H1 (cell line): ENCODE data around the gene C12orf43. TPM values are rescaled to one million over a fixed set of nuclear protein-coding genes. Genes with fewer than 3 reads are reported as not detected.

Source experiments
- CTCF ChIA-PET: fragments of 300-600 bp; sonication (Branson Sonifier 250); formaldehyde crosslinking; loops from one replicate; lab custom pipeline; 2021; ENCODE audit not compliant: partially characterized antibody; lab: Charles Lee
- POLR2A ChIA-PET: fragments of 300-600 bp; sonication (Branson Sonifier 250); formaldehyde crosslinking; loops from one replicate; lab custom pipeline; 2021; ENCODE audit warnings: inconsistent platforms; ENCODE audit not compliant: partially characterized antibody; lab: Charles Lee
- DNase-seq, 2 experiments: peaks; one replicate each; pipeline versions ENCODE4 v3.0.0 to v3.0.0-alpha.2; 2010 to 2022; ENCODE audit warnings: low spot score in 2 of 2, low read depth in 1 of 2, mixed read lengths in 1 of 2
- FAIRE-seq: peaks from 2 replicates; lab custom pipeline; 2011; peaks lifted over from hg19 to GRCh38; lab: Jason Lieb, UNC
- H2AFZ ChIP-seq: 2 replicates; pipeline ENCODE4 v1.8.1; 2012; ENCODE audit warnings: low read length, inconsistent platforms
- H2AK5ac ChIP-seq: 2 replicates; pipeline ENCODE4 v1.6.1; 2013; ENCODE audit warnings: low read depth, low read length
- H2BK120ac ChIP-seq: replicated peaks from 2 replicates; pipeline ENCODE3; 2013; ENCODE audit warnings: low read depth, low read length, inconsistent platforms
- H2BK12ac ChIP-seq: 2 replicates; pipeline ENCODE4 v1.6.1; 2013; ENCODE audit warnings: low read depth, low read length
- H2BK15ac ChIP-seq: 2 replicates; pipeline ENCODE4 v1.6.1; 2013; ENCODE audit warnings: low read length
- H2BK20ac ChIP-seq: 2 replicates; pipeline ENCODE4 v1.6.1; 2013; ENCODE audit warnings: low read length
- H2BK5ac ChIP-seq: 2 replicates; pipeline ENCODE4 v1.6.1; 2013; ENCODE audit warnings: low read depth, low read length
- H3K14ac ChIP-seq: 2 replicates; pipeline ENCODE4 v1.6.1; 2013; ENCODE audit warnings: inconsistent platforms; ENCODE audit not compliant: insufficient read length
- H3K18ac ChIP-seq: 2 replicates; pipeline ENCODE4 v1.6.1; 2013; ENCODE audit warnings: low read length; ENCODE audit errors: extremely low read depth
- H3K23ac ChIP-seq: 2 replicates; pipeline ENCODE4 v1.6.1; 2013; ENCODE audit warnings: inconsistent platforms; ENCODE audit not compliant: insufficient read length
- H3K23me2 ChIP-seq: 2 replicates; pipeline ENCODE4 v1.6.1; 2013; ENCODE audit warnings: low read depth, low read length
- H3K27ac ChIP-seq: 2 replicates; pipeline ENCODE4 v1.6.1; 2011; ENCODE audit warnings: low read depth, low read length, inconsistent platforms
- H3K27me3 ChIP-seq, 4 experiments: replicated peaks in 1 of 4; 1 replicate in 1 of 4; 2 replicates in 3 of 4; pipeline versions ENCODE4 v1.6.1 to v1.8.1; 2011 to 2013; ENCODE audit warnings: low read length in 3 of 4, mild to moderate bottlenecking in 3 of 4, inconsistent platforms in 2 of 4, mixed read lengths in 2 of 4, moderate library complexity in 1 of 4; ENCODE audit not compliant: control insufficient read depth in 3 of 4, insufficient read depth in 3 of 4; ENCODE audit errors: extremely low read depth in 1 of 4
- H3K36me3 ChIP-seq, 4 experiments: 2 replicates each; pipeline versions ENCODE4 v1.6.1 to v1.8.1; 2011 to 2013; ENCODE audit warnings: mild to moderate bottlenecking in 4 of 4, low read length in 3 of 4, moderate library complexity in 2 of 4, control low read depth in 1 of 4, inconsistent platforms in 1 of 4; ENCODE audit not compliant: insufficient read depth in 4 of 4, control insufficient read depth in 2 of 4
- H3K4ac ChIP-seq: replicated peaks from 2 replicates; pipeline ENCODE3; 2013; ENCODE audit warnings: low read length, low read depth, mixed read lengths, inconsistent platforms; ENCODE audit not compliant: insufficient read length
- H3K4me1 ChIP-seq, 4 experiments: replicated peaks in 1 of 4; 1 replicate in 1 of 4; 2 replicates in 3 of 4; pipeline versions ENCODE4 v1.6.1 to v1.8.1; 2011 to 2013; ENCODE audit warnings: low read length in 3 of 4, inconsistent platforms in 2 of 4, mixed read lengths in 1 of 4; ENCODE audit not compliant: insufficient read depth in 4 of 4, control insufficient read depth in 3 of 4
- H3K4me2 ChIP-seq, 2 experiments: 2 replicates each; pipeline versions ENCODE4 v1.6.1 to v1.8.1; 2011 to 2013; ENCODE audit warnings: low read depth in 2 of 2, low read length in 2 of 2, control low read depth in 1 of 2, inconsistent platforms in 1 of 2, mild to moderate bottlenecking in 1 of 2; ENCODE audit not compliant: insufficient read depth in 1 of 2
- H3K4me3 ChIP-seq, 4 experiments: fragments of 200-600, 300-600 bp in 1 of 4; sonication (generic), shearing (Covaris generic), sonication (Bioruptor Twin) in 1 of 4; 2 replicates each; pipeline versions ENCODE4 v1.5.1 to v1.8.1; 2011 to 2016; ENCODE audit warnings: low read length in 4 of 4, low read depth in 3 of 4, control low read depth in 2 of 4, inconsistent platforms in 2 of 4, mild to moderate bottlenecking in 2 of 4, mixed read lengths in 1 of 4, moderate library complexity in 1 of 4; ENCODE audit not compliant: insufficient read depth in 2 of 4; ENCODE audit errors: extremely low read depth in 1 of 4
- H3K56ac ChIP-seq: replicated peaks from 2 replicates; pipeline ENCODE3; 2013; ENCODE audit warnings: low read depth, mild to moderate bottlenecking, mixed read lengths, low read length, inconsistent platforms; ENCODE audit not compliant: insufficient read length
- H3K79me1 ChIP-seq: 2 replicates; pipeline ENCODE4 v1.6.1; 2013; ENCODE audit warnings: low read depth, low read length, control low read depth
- H3K79me2 ChIP-seq, 2 experiments: 2 replicates each; pipeline versions ENCODE4 v1.6.1 to v1.8.1; 2012 to 2013; ENCODE audit warnings: low read length in 2 of 2, mild to moderate bottlenecking in 2 of 2, inconsistent platforms in 1 of 2; ENCODE audit not compliant: insufficient read depth in 2 of 2, control insufficient read depth in 1 of 2
- H3K9ac ChIP-seq, 4 experiments: replicated peaks in 1 of 4; 1 replicate in 1 of 4; 2 replicates in 3 of 4; pipeline versions ENCODE4 v1.6.1 to v1.8.1; 2011 to 2013; ENCODE audit warnings: low read depth in 3 of 4, low read length in 3 of 4, control low read depth in 2 of 4, mild to moderate bottlenecking in 2 of 4, moderate library complexity in 2 of 4, inconsistent platforms in 1 of 4; ENCODE audit errors: extremely low read depth in 1 of 4
- H3K9me3 ChIP-seq, 2 experiments: 2 replicates each; pipeline versions ENCODE4 v1.6.1 to v1.8.1; 2012 to 2013; ENCODE audit warnings: mild to moderate bottlenecking in 2 of 2, moderate library complexity in 2 of 2, control low read depth in 1 of 2, inconsistent platforms in 1 of 2, low read depth in 1 of 2, low read length in 1 of 2, mixed read lengths in 1 of 2; ENCODE audit not compliant: insufficient read depth in 2 of 2
- H4K20me1 ChIP-seq, 2 experiments: replicated peaks in 1 of 2; 2 replicates each; pipeline versions ENCODE3 to v1.8.1; 2011 to 2013; ENCODE audit warnings: inconsistent platforms in 2 of 2, low read length in 2 of 2, mild to moderate bottlenecking in 1 of 2; ENCODE audit not compliant: insufficient read depth in 2 of 2, control insufficient read depth in 1 of 2
- H4K5ac ChIP-seq: 2 replicates; pipeline ENCODE4 v1.6.1; 2013; ENCODE audit warnings: low read length, low read depth, mixed read lengths, inconsistent platforms; ENCODE audit not compliant: insufficient read length
- H4K8ac ChIP-seq: 2 replicates; pipeline ENCODE4 v1.8.0; 2013; ENCODE audit warnings: mild to moderate bottlenecking, moderate library complexity, low read length, inconsistent platforms; ENCODE audit not compliant: insufficient read depth; ENCODE audit errors: extremely low read depth
- H4K91ac ChIP-seq: replicated peaks from 2 replicates; pipeline ENCODE3; 2013; ENCODE audit warnings: low read length, mixed read lengths, inconsistent platforms; ENCODE audit not compliant: insufficient read length
- BACH1 ChIP-seq: IDR thresholded peaks from 2 replicates; pipeline ENCODE4 v1.6.1; 2012; ENCODE audit warnings: low read length, improper control_type of control experiment
- CEBPB ChIP-seq: IDR thresholded peaks from 2 replicates; pipeline ENCODE4 v1.6.1; 2012; ENCODE audit warnings: low read depth, low read length
- FOSL1 ChIP-seq: IDR thresholded peaks from 2 replicates; pipeline ENCODE4 v1.6.1; 2011; ENCODE audit warnings: mild to moderate bottlenecking, low read depth, low read length, moderate library complexity; ENCODE audit not compliant: insufficient read depth
- MAFK ChIP-seq: IDR thresholded peaks from 2 replicates; pipeline ENCODE4 v1.6.1; 2012; ENCODE audit warnings: low read depth, mild to moderate bottlenecking, improper control_type of control experiment, low read length
- WGBS, 2 experiments: shearing (Covaris generic) in 1 of 2; methylation state at CpG; one replicate each; pipeline versions ENCODE4 v1.1.6 to v1.1.7; 2013 to 2015; ENCODE audit warnings: low lambda C conversion rate in 2 of 2, mixed read lengths in 2 of 2, inconsistent platforms in 1 of 2, low coverage in 1 of 2, missing lambda C conversion rate in 1 of 2; ENCODE audit not compliant: insufficient replicate concordance in 2 of 2, insufficient coverage in 1 of 2, insufficient read length in 1 of 2; ENCODE audit errors: extremely low coverage in 1 of 2, missing lambda C conversion rate in 1 of 2; 5-methylcytosine and 5-hydroxymethylcytosine counted together
- polyA plus RNA-seq, 7 experiments: library from polyadenylated mRNA; depleted of rRNA in 3 of 7; stranded (reverse) in 5 of 7; unstranded in 2 of 7; fragments of >200 nt in 5 of 7; fragments of 200-250 nt in 2 of 7; gene quantifications; 1 replicate in 5 of 7; 2 replicates in 1 of 7; 4 replicates in 1 of 7; pipeline versions ENCODE4 v1.2.1 to v1.2.3, GENCODE V29; 2011 to 2013; ENCODE audit warnings: missing spikeins in 2 of 7, mixed read lengths in 2 of 7
- total RNA-seq: library from RNA; stranded (reverse); fragmentation: NEBNext Ultra II Directional; extraction: Animal tissue kit (Norgen Biotek cat#: 25700); gene quantifications from 2 replicates; pipeline ENCODE4 v1.2.1, GENCODE V29; 2021

The C12orf43 gene
- total and polyA plus RNA-seq, 2 of the 8 experiments (the other 6 are each of a cell fraction or from before 2014, with no cell fraction given), result 9.2 to 22.3 TPM

DNA sequence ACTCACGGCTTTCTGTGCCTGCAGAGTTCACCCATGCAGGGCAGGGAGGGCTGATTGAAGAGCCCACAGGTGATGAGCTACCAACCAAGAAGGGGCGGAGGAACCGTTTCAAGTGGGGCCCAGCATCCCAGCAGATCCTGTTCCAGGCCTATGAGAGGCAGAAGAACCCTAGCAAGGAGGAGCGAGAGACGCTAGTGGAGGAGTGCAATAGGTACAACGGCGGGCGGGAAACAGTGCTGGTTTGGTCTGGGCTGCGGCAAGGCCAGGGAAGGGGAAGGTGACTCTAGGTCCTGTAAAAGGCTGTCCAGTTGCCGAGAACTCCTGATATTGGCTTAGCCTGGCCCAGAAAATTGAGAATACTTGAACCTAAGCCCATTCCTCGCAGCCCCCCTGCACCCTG is 22.8 kb downstream of the C12orf43 start:
- Histone ChIP-seq H3K36me3 (no peaks in the 10 kb centered on the region), H3K4me2 (no peak overlapping the region), H3K4me3 (no peak overlapping the region), H2BK20ac (no peak overlapping the region), H3K79me2 (no peaks in the 10 kb centered on the region), H3K27me3 (no peaks in the 10 kb centered on the region), H4K5ac (no peak overlapping the region), H3K56ac (no peak overlapping the region), H2BK15ac (no peak overlapping the region), H3K9ac (no peak overlapping the region), H3K23ac (no peak overlapping the region), H3K27ac (no peak overlapping the region), H2BK5ac (no peak overlapping the region), H4K8ac (peak overlapping the region; percentile 64; the same call in 1 of the 2 replicates), H3K14ac (no peak overlapping the region), H2AFZ (no peak overlapping the region), H2BK120ac (no peak overlapping the region), H3K18ac (no peak overlapping the region), H3K79me1 (no peaks in the 10 kb centered on the region), H3K4ac (no peak overlapping the region), H2AK5ac (no peak overlapping the region), H3K4me1 (no peaks in the 10 kb centered on the region), H2BK12ac (no peak overlapping the region), H4K91ac (no peak overlapping the region), H3K23me2 (peaks cover 14% of the 10 kb centered on the region; the same call in 1 of the 2 replicates), H3K9me3 (no peaks in the 10 kb centered on the region), H4K20me1 (peaks cover 0 to 2% of the 10 kb centered on the region in 2 experiments)
- ChIA-PET CTCF (interaction anchor here (0.6 to 3.8 kb wide), 4 partner anchors 9 to 463 kb away, joined by 3 to 40 read pairs (median 4); no protein-coding TSS in a partner anchor), POLR2A (no interaction called here)
- WGBS, 2 experiments, result 88% methylated on average over 11 of the region's 11 CpGs; no CpG with 5 or more reads in 1 of the 2 experiments
- FAIRE-seq, result no peak
- no peak for DNase-seq
- no peak for TF ChIP-seq FOSL1
- TF ChIP-seq MAFK, result no peak
- TF ChIP-seq BACH1, result no peak
- no peak for TF ChIP-seq CEBPB
